SK-N-SH (cell line): ENCODE measurements around the gene ABCG5.

Source experiments
- CTCF ChIP-seq: fragments of 200-600 bp; sonication (generic); IDR thresholded peaks from 2 replicates; pipeline ENCODE4 v1.6.1; 2017; ENCODE audit warnings: antibody characterized with exemption, mild to moderate bottlenecking, moderate library complexity
- ELF1 ChIP-seq: IDR thresholded peaks from 2 replicates; pipeline ENCODE4 v1.4.0; 2012
- EZH2phosphoT487 ChIP-seq: fragments of 200-600 bp; sonication (generic); IDR thresholded peaks from 2 replicates; pipeline ENCODE4 v1.6.1; 2017; ENCODE audit warnings: low read depth, mixed run types, mild to moderate bottlenecking, antibody characterized with exemption, moderate library complexity, borderline replicate concordance
- FOXJ3 ChIP-seq: sonication (generic); formaldehyde crosslinking; IDR thresholded peaks from 2 replicates; pipeline ENCODE4 v1.5.1; 2020; ENCODE audit warnings: mild to moderate bottlenecking, missing genetic modification reagents
- MXI1 ChIP-seq: IDR thresholded peaks from 2 replicates; pipeline ENCODE4 v1.6.1; 2012; ENCODE audit warnings: mild to moderate bottlenecking, low read depth, low read length, improper control_type of control experiment
- TAF1 ChIP-seq: IDR thresholded peaks from 2 replicates; pipeline ENCODE4 v1.6.1; 2012; ENCODE audit warnings: low read depth, mild to moderate bottlenecking, low read length, moderate library complexity, borderline replicate concordance
- TCF12 ChIP-seq: IDR thresholded peaks from 2 replicates; pipeline ENCODE4 v1.4.0; 2012
- USF1 ChIP-seq: IDR thresholded peaks from 2 replicates; pipeline ENCODE4 v1.4.0; 2012; ENCODE audit warnings: low read depth, borderline replicate concordance
- TF ChIP-seq, protein P1 (sequence below): IDR thresholded peaks from 2 replicates; pipeline ENCODE4 v1.6.1; 2012; ENCODE audit warnings: mild to moderate bottlenecking, low read depth, low read length, moderate library complexity
- TF ChIP-seq, protein P2 (sequence below): fragments of 150-350 bp; IDR thresholded peaks from 2 replicates; pipeline ENCODE4 v1.6.1; 2017; ENCODE audit warnings: antibody characterized with exemption, low read length, low read depth, borderline replicate concordance
- TF ChIP-seq, protein P3 (sequence below): IDR thresholded peaks from 2 replicates; pipeline ENCODE4 v1.4.0; 2012; ENCODE audit warnings: low read depth, borderline replicate concordance

DNA sequence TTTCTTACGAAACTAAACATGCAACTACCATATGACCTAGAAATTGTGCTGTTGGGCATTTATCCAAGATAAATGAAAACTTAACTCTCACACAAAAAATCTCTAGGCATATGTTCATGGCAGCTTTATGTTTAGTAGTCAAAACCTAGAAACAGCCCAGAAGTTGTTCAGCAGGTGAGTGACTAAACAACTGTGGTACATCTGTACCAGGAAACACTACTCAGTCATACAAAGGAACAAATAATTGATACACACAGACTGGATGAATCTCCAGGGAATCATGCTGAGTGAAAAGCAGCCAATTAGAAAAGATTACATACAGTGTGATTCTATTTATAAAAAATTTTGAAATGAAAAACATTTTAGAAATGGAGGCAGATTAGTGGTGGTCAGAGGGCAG lies 35.5 kb downstream of the ABCG5 start:
- no peak for TF ChIP-seq CTCF
- no peak for TF ChIP-seq FOXJ3 (CRISPR knock-in tag)
- no peak for TF ChIP-seq TCF12
- no peak for TF ChIP-seq MXI1
- TF ChIP-seq USF1: no peak
- TF ChIP-seq, protein P1, sequence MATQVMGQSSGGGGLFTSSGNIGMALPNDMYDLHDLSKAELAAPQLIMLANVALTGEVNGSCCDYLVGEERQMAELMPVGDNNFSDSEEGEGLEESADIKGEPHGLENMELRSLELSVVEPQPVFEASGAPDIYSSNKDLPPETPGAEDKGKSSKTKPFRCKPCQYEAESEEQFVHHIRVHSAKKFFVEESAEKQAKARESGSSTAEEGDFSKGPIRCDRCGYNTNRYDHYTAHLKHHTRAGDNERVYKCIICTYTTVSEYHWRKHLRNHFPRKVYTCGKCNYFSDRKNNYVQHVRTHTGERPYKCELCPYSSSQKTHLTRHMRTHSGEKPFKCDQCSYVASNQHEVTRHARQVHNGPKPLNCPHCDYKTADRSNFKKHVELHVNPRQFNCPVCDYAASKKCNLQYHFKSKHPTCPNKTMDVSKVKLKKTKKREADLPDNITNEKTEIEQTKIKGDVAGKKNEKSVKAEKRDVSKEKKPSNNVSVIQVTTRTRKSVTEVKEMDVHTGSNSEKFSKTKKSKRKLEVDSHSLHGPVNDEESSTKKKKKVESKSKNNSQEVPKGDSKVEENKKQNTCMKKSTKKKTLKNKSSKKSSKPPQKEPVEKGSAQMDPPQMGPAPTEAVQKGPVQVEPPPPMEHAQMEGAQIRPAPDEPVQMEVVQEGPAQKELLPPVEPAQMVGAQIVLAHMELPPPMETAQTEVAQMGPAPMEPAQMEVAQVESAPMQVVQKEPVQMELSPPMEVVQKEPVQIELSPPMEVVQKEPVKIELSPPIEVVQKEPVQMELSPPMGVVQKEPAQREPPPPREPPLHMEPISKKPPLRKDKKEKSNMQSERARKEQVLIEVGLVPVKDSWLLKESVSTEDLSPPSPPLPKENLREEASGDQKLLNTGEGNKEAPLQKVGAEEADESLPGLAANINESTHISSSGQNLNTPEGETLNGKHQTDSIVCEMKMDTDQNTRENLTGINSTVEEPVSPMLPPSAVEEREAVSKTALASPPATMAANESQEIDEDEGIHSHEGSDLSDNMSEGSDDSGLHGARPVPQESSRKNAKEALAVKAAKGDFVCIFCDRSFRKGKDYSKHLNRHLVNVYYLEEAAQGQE: no peak
- no peak for TF ChIP-seq EZH2phosphoT487
- TF ChIP-seq, protein P2, sequence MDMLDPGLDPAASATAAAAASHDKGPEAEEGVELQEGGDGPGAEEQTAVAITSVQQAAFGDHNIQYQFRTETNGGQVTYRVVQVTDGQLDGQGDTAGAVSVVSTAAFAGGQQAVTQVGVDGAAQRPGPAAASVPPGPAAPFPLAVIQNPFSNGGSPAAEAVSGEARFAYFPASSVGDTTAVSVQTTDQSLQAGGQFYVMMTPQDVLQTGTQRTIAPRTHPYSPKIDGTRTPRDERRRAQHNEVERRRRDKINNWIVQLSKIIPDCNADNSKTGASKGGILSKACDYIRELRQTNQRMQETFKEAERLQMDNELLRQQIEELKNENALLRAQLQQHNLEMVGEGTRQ: no peak
- TF ChIP-seq, protein P3, sequence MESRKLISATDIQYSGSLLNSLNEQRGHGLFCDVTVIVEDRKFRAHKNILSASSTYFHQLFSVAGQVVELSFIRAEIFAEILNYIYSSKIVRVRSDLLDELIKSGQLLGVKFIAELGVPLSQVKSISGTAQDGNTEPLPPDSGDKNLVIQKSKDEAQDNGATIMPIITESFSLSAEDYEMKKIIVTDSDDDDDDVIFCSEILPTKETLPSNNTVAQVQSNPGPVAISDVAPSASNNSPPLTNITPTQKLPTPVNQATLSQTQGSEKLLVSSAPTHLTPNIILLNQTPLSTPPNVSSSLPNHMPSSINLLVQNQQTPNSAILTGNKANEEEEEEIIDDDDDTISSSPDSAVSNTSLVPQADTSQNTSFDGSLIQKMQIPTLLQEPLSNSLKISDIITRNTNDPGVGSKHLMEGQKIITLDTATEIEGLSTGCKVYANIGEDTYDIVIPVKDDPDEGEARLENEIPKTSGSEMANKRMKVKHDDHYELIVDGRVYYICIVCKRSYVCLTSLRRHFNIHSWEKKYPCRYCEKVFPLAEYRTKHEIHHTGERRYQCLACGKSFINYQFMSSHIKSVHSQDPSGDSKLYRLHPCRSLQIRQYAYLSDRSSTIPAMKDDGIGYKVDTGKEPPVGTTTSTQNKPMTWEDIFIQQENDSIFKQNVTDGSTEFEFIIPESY: no peak
- no peak for TF ChIP-seq TAF1
- no peak for TF ChIP-seq ELF1
